ENCODE data around the gene IRF5. TPM values are rescaled to one million over a fixed set of nuclear protein-coding genes. Genes with fewer than 3 reads are reported as not detected.
"Not testable (repeated sequence)": the region's sequence is repeated elsewhere in the genome, so short reads cannot be mapped to it uniquely, and the experiment has no call there.

Gene IRF5
- polyA plus RNA-seq, 1 donor from 2014 or later = not detected

DNA sequence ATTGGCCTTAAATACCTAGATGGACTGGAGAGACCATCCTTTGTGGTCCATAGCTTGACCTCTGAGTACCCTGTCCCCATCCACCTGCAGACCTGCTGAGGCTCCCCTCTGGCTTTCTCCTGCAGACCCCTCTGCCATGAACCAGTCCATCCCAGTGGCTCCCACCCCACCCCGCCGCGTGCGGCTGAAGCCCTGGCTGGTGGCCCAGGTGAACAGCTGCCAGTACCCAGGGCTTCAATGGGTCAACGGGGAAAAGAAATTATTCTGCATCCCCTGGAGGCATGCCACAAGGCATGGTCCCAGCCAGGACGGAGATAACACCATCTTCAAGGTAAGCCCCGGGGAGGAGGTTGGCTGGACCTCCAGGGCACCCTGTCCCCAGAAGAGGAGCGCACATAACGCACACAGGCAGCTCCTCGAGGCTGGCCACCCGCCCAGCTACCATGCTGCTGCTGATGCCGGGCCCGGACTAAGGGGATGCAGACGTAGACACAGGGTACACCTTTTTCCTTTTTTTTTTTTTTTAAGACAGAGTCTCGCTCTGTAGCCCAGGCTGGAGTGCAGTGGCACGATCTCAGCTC is 4.3 kb downstream of the IRF5 start:
- H3K9ac ChIP-seq (ENCODE audit: low read length) = no peak overlapping the region
- TF ChIP-seq CTCF (IDR thresholded peaks at IDR 0.05; ENCODE audit: poor library complexity, severe bottlenecking) (no peak), REST (IDR thresholded peaks at IDR 0.05; ENCODE audit: borderline replicate concordance) (no peak), EZH2 (IDR thresholded peaks at IDR 0.05; ENCODE audit: borderline replicate concordance, insufficient read depth, low read length, poor library complexity, severe bottlenecking) (no peak), TAF1 (IDR thresholded peaks at IDR 0.05; ENCODE audit: low read depth) (no peak)
- no peaks in the 10 kb centered on the region for H3F3A ChIP-seq (ENCODE audit: insufficient read depth, low read length, poor library complexity, severe bottlenecking)
- H3K27ac ChIP-seq (ENCODE audit: low read length) = no peak overlapping the region
- peaks cover 31% of the 10 kb centered on the region for H3K27me3 ChIP-seq (ENCODE audit: insufficient read depth, low read depth, low read length)
- no peak overlapping the region for H3K4me3 ChIP-seq (ENCODE audit: low read length)
- H3K36me3 ChIP-seq (ENCODE audit: insufficient read depth, low read length) = no peaks in the 10 kb centered on the region
- no peaks in the 10 kb centered on the region for H3K79me2 ChIP-seq (replicated peaks; ENCODE audit: insufficient read depth, low read length)
- no peaks in the 10 kb centered on the region for H3K9me3 ChIP-seq (ENCODE audit: low read length)
- H3K9me2 ChIP-seq (ENCODE audit: insufficient read depth, low read length) = no peaks in the 10 kb centered on the region
- no peaks in the 10 kb centered on the region for H4K20me1 ChIP-seq (ENCODE audit: insufficient read depth)
- no peak overlapping the region for H3K4me2 ChIP-seq (ENCODE audit: low read length)
- no peak overlapping the region for H2AFZ ChIP-seq (ENCODE audit: low read depth, low read length)

GRCh38 chr7:128943251-128943650 is 5.5 kb downstream of the IRF5 start:
- H3K9me2 ChIP-seq (ENCODE audit: insufficient read depth, low read length); H4K20me1 ChIP-seq (ENCODE audit: insufficient read depth); H3K79me2 ChIP-seq (replicated peaks; ENCODE audit: insufficient read depth, low read length); H3K4me2 ChIP-seq (ENCODE audit: low read length); H3F3A ChIP-seq (ENCODE audit: insufficient read depth, low read length, poor library complexity, severe bottlenecking); H3K9ac ChIP-seq (ENCODE audit: low read length); H3K27ac ChIP-seq (ENCODE audit: low read length); H2AFZ ChIP-seq (ENCODE audit: low read depth, low read length); H3K9me3 ChIP-seq (ENCODE audit: low read length); H3K36me3 ChIP-seq (ENCODE audit: insufficient read depth, low read length); H3K4me3 ChIP-seq (ENCODE audit: low read length): not testable (repeated sequence)
- peaks cover 19% of the 10 kb centered on the region for H3K27me3 ChIP-seq (ENCODE audit: insufficient read depth, low read depth, low read length)

DNA sequence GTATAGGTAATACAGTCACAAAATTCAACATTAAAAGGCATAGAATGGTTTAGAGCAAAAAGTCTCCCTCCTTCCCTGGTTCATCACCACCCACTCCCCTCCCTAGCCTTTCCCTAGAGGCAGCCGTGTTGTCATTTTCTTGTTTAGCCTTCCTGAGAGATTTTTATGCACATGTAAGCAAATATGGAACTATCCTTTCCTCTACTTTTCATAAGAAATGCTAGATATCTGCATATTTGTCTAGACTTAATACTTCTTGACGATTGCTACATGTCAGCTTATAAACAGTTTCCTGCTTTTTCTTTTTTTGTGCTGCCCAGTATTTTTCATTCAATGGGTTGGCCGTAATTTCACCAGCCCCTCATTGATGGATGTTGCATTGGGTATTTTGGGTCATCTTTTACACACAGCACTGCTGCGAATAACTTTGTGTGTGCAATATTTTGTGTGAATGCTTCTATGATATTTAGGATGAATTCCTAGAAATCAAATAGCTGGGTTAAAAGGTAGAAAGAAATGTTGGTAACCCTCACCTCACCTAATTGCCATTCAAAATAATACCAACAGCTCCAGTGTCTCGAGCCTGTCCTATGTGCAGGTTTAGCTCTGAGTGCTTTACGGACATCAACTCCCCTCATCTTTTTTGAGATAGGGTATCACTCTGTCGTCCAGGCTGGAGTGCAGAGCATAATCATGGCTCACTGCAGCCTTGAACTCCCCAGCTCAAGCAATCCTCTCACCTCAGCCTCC is 6.9 kb downstream of the IRF5 start:
- TF ChIP-seq CTCF (IDR thresholded peaks at IDR 0.05; ENCODE audit: poor library complexity, severe bottlenecking) (no peak), POLR2AphosphoS5 (IDR thresholded peaks at IDR 0.05) (no peak)
- Histone ChIP-seq H3F3A (ENCODE audit: insufficient read depth, low read length, poor library complexity, severe bottlenecking) (no peaks in the 10 kb centered on the region), H4K20me1 (ENCODE audit: insufficient read depth) (no peaks in the 10 kb centered on the region), H2AFZ (ENCODE audit: low read depth, low read length) (no peak overlapping the region), H3K9ac (ENCODE audit: low read length) (no peak overlapping the region), H3K4me3 (ENCODE audit: low read length) (no peak overlapping the region), H3K27me3 (ENCODE audit: insufficient read depth, low read depth, low read length) (peaks cover 5% of the 10 kb centered on the region), H3K9me3 (ENCODE audit: low read length) (no peaks in the 10 kb centered on the region), H3K4me2 (ENCODE audit: low read length) (no peak overlapping the region), H3K36me3 (ENCODE audit: insufficient read depth, low read length) (no peaks in the 10 kb centered on the region), H3K9me2 (ENCODE audit: insufficient read depth, low read length) (no peaks in the 10 kb centered on the region), H3K79me2 (replicated peaks; ENCODE audit: insufficient read depth, low read length) (no peaks in the 10 kb centered on the region), H3K27ac (ENCODE audit: low read length) (no peak overlapping the region)

Measured in neural cell (in vitro differentiated cells).